22Rv1 (cell line): Measurements from ENCODE around the gene GORASP2.
"Not testable (repeated sequence)": the region's sequence is repeated elsewhere in the genome, so short reads cannot be mapped to it uniquely, and the experiment has no call there.

ENCODE experiments used
- H3K27ac ChIP-seq: fragments of 450-650 bp; 2 replicates; pipeline ENCODE4 v1.5.1; 2017
- CTCF ChIP-seq: fragments of 450-650 bp; IDR thresholded peaks from 2 replicates; pipeline ENCODE4 v1.5.1; 2017; ENCODE audit warnings: mild to moderate bottlenecking
- ZFX ChIP-seq: fragments of 450-650 bp; IDR thresholded peaks from 2 replicates; pipeline ENCODE4 v1.6.1; 2017; ENCODE audit warnings: antibody characterized with exemption, borderline replicate concordance

The GORASP2 gene

GRCh38 chr2:170911314-170911889 is 17.7 kb upstream of the GORASP2 start:
- TF ChIP-seq CTCF, result no peak
- no peak for TF ChIP-seq ZFX
- H3K27ac ChIP-seq, result no peak overlapping the region

DNA sequence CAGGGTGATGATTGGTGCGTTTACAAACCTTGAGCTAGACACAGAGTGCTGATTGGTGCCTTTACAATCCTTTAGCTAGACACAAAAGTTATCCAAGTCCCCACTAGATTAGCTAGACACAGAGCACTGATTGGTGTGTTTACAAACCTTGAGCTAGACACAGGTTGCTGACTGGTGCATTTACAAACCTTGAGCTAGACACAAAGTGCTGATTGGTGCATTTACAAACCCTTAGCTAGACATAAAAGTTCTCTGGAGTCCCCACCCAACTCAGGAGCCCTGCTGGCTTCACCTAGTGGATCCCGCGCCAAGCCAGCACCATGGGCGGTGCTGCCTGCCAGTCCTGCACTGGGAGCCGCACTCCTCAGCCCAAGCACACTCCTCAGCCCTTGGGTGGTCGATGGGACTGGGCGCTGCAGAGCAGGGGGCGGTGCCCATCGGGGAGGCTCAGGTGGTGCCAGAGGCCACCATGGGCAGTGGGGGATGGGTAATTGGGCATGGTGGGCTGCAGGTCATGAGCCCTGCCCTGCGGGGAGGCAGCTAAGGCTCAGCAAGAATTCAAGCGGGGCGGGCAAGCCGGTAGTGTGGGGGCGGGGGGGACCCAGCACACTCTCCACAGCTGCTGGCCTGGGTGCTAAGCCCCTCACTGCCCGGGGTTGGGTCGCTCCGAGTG is 13.9 kb upstream of the GORASP2 start:
- not testable (repeated sequence) for H3K27ac ChIP-seq

DNA sequence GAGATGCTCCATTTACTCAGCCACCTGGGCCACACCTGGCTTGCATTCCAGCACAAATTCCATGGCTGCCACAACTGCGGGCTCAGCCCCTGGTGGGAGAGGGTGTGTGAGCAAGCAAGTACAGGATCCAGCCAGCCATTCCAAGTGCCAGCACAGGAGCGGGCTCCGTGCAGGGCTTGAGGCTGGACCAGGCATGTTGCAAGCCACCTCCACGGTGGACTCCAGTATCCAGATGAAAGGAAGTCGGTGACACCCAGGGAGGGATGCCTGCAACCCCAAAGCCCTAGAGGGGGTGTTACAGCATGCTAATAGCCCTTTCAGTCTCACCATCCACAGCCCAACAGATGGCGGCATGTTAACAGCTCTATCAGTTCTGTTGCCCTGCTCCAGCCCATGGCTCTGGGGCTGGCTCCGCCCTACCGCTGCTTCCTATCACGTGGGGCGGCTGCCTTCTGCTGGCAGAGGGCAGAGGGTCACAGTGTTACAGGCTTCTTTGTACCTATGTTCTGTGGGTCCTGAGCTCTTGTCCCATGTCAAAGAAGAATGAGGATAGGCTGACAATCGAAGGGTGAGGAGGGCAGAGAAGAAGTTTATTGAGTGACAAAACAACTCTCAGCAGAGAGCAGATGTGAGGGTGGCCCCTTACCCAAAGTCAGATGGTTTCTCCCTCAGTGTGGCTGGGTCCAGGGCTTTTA is 11.7 kb upstream of the GORASP2 start:
- H3K27ac ChIP-seq, result no peak overlapping the region
- TF ChIP-seq ZFX, result no peak
- TF ChIP-seq CTCF, result no peak

DNA sequence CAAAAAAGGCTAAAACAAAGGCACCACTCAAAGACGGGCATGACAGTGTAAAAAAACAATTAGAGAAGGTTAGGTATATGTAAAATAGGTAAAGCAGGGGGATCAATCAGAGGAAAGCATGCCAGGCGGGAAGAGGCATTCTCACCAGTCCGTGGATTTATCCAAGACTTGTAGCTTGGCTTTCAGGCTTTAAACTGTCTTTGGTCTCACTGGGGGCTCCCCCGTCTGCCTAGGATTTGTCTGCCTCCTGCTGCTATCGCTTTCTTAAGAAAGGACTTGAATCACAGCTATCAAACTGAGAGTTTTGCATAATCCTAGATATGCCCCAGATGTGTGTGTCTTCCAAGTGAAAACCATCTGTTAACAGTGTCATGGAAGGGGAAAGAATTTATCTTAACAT is 11.1 kb upstream of the GORASP2 start:
- TF ChIP-seq CTCF, result no peak
- H3K27ac ChIP-seq, result no peak overlapping the region

- not testable (repeated sequence) for H3K27ac ChIP-seq
These were observed 7.2 kb upstream of the GORASP2 start for GRCh38 chr2:170921873-170922272.

DNA sequence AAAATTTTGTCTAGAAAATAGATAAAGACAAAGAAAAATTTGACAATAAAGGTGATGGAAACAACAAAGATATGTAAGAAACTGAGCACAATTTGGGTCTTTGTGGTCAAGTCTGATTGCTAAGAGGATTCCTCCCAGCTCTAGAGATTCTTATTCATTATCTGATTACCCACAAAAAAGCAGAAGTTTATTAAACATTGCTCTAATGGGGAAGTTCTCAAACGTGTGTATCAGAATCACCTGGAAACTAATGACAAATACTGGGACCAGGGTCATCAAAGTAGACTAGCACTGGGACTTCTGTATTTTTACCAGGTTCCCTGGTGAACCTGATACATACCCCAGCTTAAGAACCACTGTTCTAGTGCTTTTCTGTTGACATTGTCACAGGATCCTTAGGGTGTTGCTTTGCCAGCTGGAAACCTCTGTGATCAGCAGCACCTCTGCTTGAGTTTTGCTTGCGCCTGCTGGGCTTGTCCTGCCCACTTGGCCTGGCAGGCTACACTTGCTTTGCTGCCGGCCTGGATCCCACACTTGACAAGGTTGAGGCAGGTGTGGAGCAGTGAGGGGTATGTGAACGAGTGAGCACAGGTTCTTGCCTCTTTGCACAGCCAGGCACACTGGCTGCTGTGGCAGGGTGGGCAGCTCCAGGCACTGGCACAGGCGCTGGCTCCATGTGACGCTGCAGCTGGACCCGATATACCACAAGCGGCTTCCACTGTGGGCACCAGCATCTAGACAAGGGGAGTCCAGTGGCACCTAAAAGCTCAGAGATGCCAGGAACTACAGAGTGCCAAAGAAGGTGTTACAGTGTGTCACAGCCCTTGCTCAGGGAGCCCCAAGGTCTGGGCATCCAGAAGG is 6.2 kb upstream of the GORASP2 start:
- TF ChIP-seq ZFX, result no peak
- no peak for TF ChIP-seq CTCF
- no peak overlapping the region for H3K27ac ChIP-seq

DNA sequence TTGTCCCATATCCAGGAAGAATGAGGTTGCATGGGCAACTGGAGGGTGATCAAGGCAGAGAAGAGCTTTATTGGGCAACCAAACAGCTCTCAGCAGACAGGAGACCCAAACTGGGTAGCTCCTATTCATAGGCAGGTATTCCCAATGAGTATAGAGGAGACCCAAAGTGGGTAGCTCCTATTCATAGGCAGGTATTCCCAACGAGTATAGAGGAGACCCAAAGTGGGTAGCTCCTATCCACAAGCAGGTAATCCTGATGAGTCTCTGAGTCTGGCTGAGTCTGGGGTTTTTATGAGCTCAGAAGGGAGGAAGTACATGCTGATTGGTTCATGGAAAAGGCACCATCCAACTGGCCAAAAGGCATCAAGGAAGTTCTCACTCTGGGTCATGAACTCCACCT is 5.3 kb upstream of the GORASP2 start:
- no peak overlapping the region for H3K27ac ChIP-seq
- TF ChIP-seq CTCF, result no peak
- TF ChIP-seq ZFX, result no peak

DNA sequence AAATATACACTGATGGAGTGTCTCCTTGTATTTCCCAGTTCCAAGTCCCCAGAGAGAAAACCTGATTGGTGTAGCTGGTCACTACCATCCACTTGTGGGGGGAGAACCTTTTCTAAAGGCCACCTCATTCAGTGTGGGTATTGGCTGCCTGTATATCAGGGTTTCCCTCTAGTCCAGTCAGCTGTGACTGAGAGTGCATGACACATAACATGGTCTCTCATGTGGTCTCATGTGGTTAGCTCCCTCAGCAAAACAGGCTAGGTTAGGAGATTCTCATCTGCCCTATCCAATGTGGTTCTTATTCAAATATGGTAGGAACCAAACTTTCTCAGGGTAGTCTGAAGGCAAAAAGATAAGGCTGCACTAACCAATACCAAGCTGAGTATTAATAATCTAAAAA is 4.1 kb upstream of the GORASP2 start:
- no peak overlapping the region for H3K27ac ChIP-seq
- TF ChIP-seq CTCF, result no peak
- TF ChIP-seq ZFX, result no peak
